Measurements from ENCODE around the gene PLEKHG4B.

DNA sequence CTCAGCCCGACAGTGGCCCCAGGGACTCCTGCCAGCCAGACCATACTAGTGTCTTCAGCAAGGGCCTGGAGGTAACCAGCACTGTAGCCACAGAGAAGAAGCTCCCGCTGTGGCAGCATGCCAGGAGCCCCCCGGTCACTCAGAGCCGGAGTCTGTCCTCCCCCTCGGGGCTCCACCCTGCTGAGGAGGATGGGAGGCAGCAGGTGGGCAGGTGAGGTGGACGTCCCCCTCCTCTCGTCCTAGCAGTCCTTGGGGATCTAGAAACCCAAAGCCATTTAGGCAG, 71.3 kb downstream of the PLEKHG4B start:
- TF ChIP-seq RAD21 (IDR thresholded peaks at IDR 0.05; ENCODE audit: low read length) (no peak), RFX5 (IDR thresholded peaks at IDR 0.05; ENCODE audit: low read length) (no peak)

Data from SK-N-SH (cell line).